Omental fat pad (tissue), 4 donors: Measurements from ENCODE around the gene CLASP1. TPM values are rescaled to one million over a fixed set of nuclear protein-coding genes. Genes with fewer than 3 reads are reported as not detected.

Source experiments
- ATAC-seq: fragments of 150-250 bp; one replicate; pipeline ENCODE4 v1.9.1; 2016; ENCODE audit warnings: mild to moderate bottlenecking, moderate library complexity; ENCODE audit not compliant: low FRiP score
- DNase-seq: peaks from one replicate; pipeline ENCODE4 v3.0.0-alpha.2; 2019; ENCODE audit warnings: low spot score
- CTCF ChIP-seq, 3 donors: fragments of 450-650 bp; IDR thresholded peaks; one replicate each; pipeline ENCODE4 v1.5.1; 2016 to 2017; ENCODE audit warnings: antibody characterized with exemption in 3 of 3, mild to moderate bottlenecking in 3 of 3, moderate library complexity in 2 of 3
- total RNA-seq, 4 donors: library from RNA; depleted of rRNA; stranded (reverse); fragments of >200 nt; gene quantifications; one replicate each; pipeline ENCODE4 v1.1.0, GENCODE V29; 2016

Gene CLASP1
- total RNA-seq, 4 donors from 2014 or later: 56.2 to 114 (median 64.5) TPM

GRCh38 chr2:121417826-121418225, 231.4 kb downstream of the CLASP1 start:
- no peak for DNase-seq
- no peak for ATAC-seq
- TF ChIP-seq CTCF (IDR thresholded peaks at IDR 0.05): no peak

GRCh38 chr2:121415727-121416126, 233.5 kb downstream of the CLASP1 start:
- DNase-seq: no peak
- no peak for ATAC-seq
- TF ChIP-seq CTCF (IDR thresholded peaks at IDR 0.05): no peak

- ATAC-seq: no peak
- no peak for DNase-seq
- no peak for TF ChIP-seq CTCF (IDR thresholded peaks at IDR 0.05)
These were observed 236.9 kb downstream of the CLASP1 start for GRCh38 chr2:121412349-121412748.

- no peak for TF ChIP-seq CTCF (IDR thresholded peaks at IDR 0.05)
- ATAC-seq (no peak), DNase-seq (no peak)
These were observed 239.3 kb downstream of the CLASP1 start for GRCh38 chr2:121409966-121410365.

GRCh38 chr2:121409388-121409787, 239.9 kb downstream of the CLASP1 start:
- ATAC-seq (no peak), DNase-seq (no peak)
- TF ChIP-seq CTCF (IDR thresholded peaks at IDR 0.05): no peak

GRCh38 chr2:121408641-121409040, 240.6 kb downstream of the CLASP1 start:
- ATAC-seq: no peak
- DNase-seq: no peak
- no peak for TF ChIP-seq CTCF (IDR thresholded peaks at IDR 0.05)

GRCh38 chr2:121405233-121405632, 244.0 kb downstream of the CLASP1 start:
- DNase-seq: no peak
- TF ChIP-seq CTCF (IDR thresholded peaks at IDR 0.05): no peak
- no peak for ATAC-seq
